Rectal smooth muscle tissue (tissue), 1 donor: ENCODE results near the gene KLK4.

Experiments
- H3K27ac ChIP-seq: one replicate; pipeline ENCODE4 v1.7.0; 2013; ENCODE audit warnings: low read depth, low read length, inconsistent platforms
- H3K27me3 ChIP-seq: one replicate; pipeline ENCODE4 v1.7.0; 2013; ENCODE audit warnings: low read length; ENCODE audit not compliant: control insufficient read depth, insufficient read depth
- H3K36me3 ChIP-seq: one replicate; pipeline ENCODE4 v1.7.0; 2013; ENCODE audit warnings: low read length; ENCODE audit not compliant: control insufficient read depth, insufficient read depth
- H3K4me1 ChIP-seq: one replicate; pipeline ENCODE4 v1.7.0; 2013; ENCODE audit warnings: low read length; ENCODE audit not compliant: control insufficient read depth, insufficient read depth
- H3K4me3 ChIP-seq: one replicate; pipeline ENCODE4 v1.7.0; 2013; ENCODE audit warnings: low read length
- H3K9ac ChIP-seq: one replicate; pipeline ENCODE4 v1.7.0; 2013; ENCODE audit warnings: low read length

The KLK4 gene

DNA sequence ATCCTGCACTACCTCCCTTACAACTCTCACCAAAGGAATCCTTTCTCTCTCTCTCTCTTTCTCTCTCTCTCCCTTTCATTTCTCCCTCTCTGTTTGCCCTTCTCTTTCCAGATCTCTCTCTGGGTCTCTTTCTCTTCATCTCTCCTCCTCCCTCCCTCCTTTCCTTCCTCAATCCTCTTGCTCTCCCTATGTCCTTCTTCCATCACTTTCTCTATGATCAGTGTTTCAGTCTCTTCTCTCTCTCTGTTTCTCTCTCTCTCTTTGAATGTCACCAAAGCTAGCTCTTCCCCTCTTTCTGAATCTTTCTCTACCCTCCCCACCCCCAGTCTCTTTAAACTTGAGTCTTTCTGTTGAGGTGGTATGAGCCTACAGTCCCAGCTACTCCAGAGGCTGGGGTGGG lies 19.8 kb upstream of the KLK4 start:
- peaks cover 8% of the 10 kb centered on the region for H3K27me3 ChIP-seq
- H3K4me3 ChIP-seq: no peak overlapping the region
- H3K4me1 ChIP-seq: no peaks in the 10 kb centered on the region
- no peaks in the 10 kb centered on the region for H3K36me3 ChIP-seq
- no peak overlapping the region for H3K27ac ChIP-seq
- H3K9ac ChIP-seq: no peak overlapping the region

DNA sequence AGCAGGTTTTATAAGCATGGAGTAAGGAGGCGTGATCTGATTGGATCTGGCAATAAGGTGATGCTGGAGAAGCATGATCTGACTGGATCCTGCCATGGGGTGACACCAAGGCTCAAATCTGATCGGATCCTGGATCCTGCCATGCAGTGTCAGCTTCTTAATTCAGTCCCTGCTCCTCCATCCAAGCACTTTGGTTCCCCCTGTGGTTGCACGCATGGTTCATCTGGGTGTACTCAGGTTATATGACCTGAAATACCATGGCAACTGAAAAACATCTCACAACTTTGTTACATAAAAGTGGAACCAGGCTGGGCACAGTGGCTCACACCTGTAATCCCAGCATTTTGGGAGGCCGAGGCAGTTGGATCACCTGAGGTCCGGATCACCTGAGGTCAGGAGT lies 17.6 kb upstream of the KLK4 start:
- no peak overlapping the region for H3K9ac ChIP-seq
- no peak overlapping the region for H3K27ac ChIP-seq
- H3K36me3 ChIP-seq: no peaks in the 10 kb centered on the region
- H3K4me1 ChIP-seq: no peaks in the 10 kb centered on the region
- peaks cover 8% of the 10 kb centered on the region for H3K27me3 ChIP-seq
- no peak overlapping the region for H3K4me3 ChIP-seq

DNA sequence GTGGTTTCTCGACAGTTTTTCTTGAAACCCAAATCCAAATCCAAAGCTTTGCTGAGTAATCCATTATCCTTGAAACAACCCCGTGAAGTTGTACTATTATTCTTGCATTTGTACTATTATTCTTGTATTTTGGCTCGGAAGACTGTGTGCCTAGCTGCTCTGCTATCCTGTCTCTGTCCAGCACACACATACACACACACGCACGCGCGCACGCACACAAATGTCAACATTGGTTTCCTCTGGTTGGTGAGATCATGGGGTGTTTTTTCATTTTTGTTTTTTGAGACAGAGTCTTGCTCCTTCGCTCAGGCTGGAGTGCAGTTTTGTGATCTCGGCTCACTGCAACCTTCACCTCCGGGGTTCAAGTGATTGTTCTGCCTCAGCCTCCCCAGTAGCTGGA lies 14.9 kb upstream of the KLK4 start:
- Histone ChIP-seq H3K9ac (no peak overlapping the region), H3K4me3 (no peak overlapping the region), H3K36me3 (no peaks in the 10 kb centered on the region), H3K27ac (no peak overlapping the region), H3K4me1 (no peaks in the 10 kb centered on the region), H3K27me3 (peaks cover 8% of the 10 kb centered on the region)

DNA sequence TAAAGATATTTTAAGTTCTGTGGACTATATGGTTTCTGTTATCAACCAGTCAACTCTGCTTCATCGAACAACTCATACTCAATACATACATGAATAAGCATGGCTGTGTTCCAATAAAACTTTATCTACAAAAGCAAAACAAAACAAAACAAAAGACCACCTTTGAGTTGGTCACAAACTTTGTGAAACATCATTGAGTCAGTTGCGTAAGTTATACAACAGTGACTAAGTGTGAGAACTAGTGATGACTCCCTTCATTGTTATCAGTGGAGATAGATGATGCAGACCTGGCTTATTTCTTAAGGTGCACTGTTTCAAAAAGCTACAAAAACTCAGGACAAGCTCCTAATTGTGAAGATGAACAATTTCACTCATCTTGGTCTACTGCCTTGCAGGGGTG lies 14.5 kb upstream of the KLK4 start:
- no peak overlapping the region for H3K27ac ChIP-seq
- H3K36me3 ChIP-seq: no peaks in the 10 kb centered on the region
- H3K9ac ChIP-seq: no peak overlapping the region
- H3K4me1 ChIP-seq: no peaks in the 10 kb centered on the region
- H3K27me3 ChIP-seq: peaks cover 8% of the 10 kb centered on the region
- H3K4me3 ChIP-seq: no peak overlapping the region

DNA sequence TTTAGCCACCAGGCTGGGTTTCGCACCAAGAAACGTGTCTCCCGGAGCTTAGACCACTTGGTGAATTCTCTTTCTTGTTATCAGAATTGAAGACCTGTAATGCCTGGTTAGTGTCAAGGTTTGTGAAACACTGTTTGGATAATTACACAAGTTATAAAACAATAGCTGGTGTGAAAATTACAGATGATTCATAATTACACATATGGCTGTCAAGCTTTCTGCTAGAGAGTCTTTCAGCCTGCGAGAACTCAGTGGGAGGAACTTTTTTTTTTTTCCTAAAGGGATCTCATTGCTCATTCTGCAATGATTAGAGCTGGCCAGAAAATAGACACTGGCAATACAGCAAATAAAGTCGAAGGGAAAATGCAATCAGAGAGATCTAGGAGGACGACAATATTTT lies 13.4 kb upstream of the KLK4 start:
- Histone ChIP-seq H3K4me1 (no peaks in the 10 kb centered on the region), H3K27ac (no peak overlapping the region), H3K27me3 (peaks cover 8% of the 10 kb centered on the region), H3K9ac (no peak overlapping the region), H3K36me3 (no peaks in the 10 kb centered on the region), H3K4me3 (no peak overlapping the region)

DNA sequence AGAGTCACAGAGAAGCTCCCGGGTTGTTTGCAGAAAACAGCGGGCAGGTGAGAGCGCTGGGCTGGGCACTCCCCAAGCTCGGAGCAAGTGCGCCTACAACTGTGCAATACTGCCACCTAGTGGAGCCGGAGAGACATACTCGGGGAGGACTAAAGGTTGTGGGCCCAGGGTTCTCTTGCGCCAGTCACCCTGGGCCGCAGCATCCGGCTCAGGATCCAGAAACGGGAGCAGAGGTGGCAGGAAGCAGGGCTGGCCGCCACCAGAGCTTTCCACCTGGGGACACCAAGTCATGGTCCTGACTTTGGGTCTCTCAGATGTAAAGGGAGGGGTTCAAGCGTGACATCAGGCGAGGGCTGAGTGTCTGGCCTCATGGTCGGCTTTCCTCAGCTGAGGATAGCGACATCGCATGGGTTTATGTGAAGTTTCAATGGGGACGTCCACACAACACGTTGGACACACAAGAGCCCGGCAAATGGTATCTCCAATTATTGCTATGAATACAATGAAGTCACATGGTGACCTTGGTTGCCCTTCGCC lies 11.2 kb upstream of the KLK4 start:
- Histone ChIP-seq H3K4me1 (no peaks in the 10 kb centered on the region), H3K27me3 (no peaks in the 10 kb centered on the region), H3K4me3 (no peak overlapping the region), H3K9ac (no peak overlapping the region), H3K36me3 (no peaks in the 10 kb centered on the region), H3K27ac (no peak overlapping the region)

DNA sequence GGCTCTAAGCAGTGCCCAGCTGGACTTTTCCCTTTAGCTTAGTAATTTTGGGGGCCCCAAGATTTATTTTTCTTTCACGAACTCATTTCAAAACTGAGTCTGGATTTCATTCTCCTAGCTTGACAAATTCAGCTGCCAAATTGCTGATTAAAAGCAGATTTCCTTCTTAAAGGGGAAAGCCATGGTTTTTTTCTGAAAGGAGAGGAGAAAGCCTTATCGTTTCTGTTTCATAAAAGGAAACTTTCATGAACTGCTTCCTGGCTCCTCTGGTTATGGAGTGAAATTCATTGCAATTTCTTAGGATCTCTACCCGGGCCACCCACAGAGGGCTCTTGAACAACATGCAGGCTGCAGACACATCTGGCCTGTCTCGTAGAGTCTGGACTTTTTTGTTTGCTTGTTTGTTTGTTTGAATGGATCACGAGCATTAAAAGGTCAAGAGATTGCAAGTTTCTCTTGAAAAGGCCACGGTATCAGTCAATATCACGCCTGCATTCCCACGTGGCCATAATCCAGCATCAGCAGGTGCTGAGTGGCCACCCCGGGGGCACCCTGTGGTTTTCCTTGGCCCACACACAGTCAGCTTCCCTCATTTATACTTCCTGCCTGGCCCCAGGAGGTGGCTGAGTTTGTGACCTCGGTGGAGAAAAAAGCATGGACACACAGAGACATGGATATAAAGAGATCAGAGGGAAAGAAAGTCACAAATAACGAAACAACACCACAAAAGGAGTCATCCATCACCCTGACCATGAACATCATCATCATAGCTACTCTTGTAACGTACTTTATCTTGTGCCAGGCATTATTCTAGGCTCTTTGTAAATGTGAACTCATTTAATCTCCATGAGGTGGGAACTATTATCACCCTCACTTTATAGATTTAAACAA lies 10.5 kb upstream of the KLK4 start:
- H3K27me3 ChIP-seq: no peaks in the 10 kb centered on the region
- H3K4me1 ChIP-seq: no peaks in the 10 kb centered on the region
- no peak overlapping the region for H3K27ac ChIP-seq
- no peaks in the 10 kb centered on the region for H3K36me3 ChIP-seq
- no peak overlapping the region for H3K9ac ChIP-seq
- no peak overlapping the region for H3K4me3 ChIP-seq

DNA sequence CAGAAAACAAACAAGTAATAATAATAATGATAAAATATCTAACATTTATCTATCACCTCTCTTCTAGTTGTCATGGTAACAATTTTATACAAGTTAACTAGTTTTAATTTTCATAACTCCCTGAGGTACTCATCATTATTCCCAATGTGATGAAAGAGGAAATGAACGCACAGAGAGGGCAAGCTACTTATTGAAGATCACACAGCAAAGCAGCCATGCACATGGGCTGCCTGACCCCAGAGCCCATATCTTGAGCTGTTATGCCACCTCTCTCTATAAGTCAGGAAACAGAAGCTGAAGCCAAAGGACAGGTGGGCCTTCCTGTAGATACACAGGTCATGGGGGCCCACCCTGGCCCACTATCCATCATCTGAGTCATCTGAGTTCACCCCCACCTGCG lies 4.9 kb upstream of the KLK4 start:
- Histone ChIP-seq H3K36me3 (no peaks in the 10 kb centered on the region), H3K9ac (no peak overlapping the region), H3K27me3 (peaks cover 8% of the 10 kb centered on the region), H3K4me3 (no peak overlapping the region), H3K27ac (no peak overlapping the region), H3K4me1 (no peaks in the 10 kb centered on the region)

DNA sequence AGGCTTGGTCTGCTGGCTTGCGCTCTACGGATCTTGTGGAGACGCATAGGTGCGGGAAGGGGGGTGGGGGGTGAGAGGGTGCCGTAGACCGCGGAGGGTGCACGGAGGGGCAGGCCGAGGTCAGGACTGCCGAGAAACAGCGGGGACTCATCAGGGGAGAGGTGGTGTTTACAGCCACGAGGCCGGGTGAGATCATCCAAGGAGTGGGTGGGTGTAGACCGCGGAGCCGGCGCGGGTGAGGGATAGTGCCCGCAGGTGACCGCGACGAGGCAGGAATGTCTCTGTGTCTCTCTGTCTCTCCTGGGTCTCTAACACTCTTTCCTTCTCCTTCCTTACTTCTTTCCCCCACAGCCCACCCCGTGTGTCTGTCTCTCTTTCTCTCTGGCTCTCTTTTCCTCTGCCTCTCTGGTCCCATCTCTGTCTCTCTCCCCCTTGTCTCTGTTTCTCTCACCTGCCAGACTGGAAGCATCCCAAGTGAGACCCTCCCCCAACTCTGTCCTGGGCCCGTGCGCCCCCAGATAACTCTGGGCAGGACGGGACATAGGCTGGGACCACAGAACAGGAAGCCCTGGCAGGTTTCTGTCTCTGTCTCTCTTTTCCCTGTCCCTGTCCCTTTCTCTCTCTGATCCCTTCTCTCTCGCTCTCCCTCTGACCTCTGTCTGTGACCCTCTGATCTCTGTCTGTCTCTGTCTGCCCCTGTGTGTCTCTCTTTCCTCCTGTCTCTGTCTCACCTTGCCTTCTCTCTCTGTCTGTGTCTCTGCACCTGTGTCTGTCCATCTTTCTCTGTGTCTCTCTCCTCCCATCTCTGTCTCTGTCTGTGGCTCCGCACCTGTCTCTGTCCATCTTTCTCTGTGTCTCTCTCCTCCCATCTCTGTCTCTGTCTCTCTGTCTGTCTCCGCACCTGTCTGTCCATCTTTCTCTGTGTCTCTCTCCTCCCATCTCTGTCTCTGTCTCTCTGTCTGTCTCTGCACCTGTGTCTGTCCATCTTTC lies 1.8 kb upstream of the KLK4 start:
- Histone ChIP-seq H3K27ac (no peak overlapping the region), H3K4me3 (no peak overlapping the region), H3K9ac (no peak overlapping the region), H3K36me3 (no peaks in the 10 kb centered on the region), H3K4me1 (no peaks in the 10 kb centered on the region), H3K27me3 (peaks cover 25% of the 10 kb centered on the region)

DNA sequence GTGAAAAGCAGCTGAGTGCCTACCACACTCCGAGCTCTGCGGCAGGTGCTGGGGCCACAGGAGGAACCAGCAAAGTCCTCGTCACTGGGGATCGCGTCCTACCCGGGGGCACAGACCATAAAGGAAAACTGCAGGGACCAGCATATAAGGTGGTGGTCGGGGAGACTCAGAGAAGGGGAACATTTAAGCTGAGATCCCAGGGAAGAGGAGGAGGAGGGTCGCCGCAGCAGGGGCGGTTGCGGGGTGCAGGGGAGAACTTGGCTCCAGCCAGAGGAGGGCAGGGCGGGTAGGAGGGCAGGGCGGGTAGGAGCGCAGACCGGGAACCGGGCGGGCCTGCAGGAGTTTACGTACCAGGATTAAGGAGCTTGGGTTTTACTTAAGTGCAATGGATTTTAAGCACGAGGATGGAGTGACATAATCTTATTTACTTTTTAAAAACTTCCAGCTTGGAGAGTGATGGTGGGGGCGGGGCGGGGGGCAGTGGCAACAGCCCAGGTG lies 956 bp upstream of the KLK4 start:
- H3K36me3 ChIP-seq: no peaks in the 10 kb centered on the region
- H3K9ac ChIP-seq: no peak overlapping the region
- no peak overlapping the region for H3K4me3 ChIP-seq
- no peak overlapping the region for H3K27ac ChIP-seq
- no peaks in the 10 kb centered on the region for H3K4me1 ChIP-seq
- H3K27me3 ChIP-seq: peaks cover 25% of the 10 kb centered on the region

DNA sequence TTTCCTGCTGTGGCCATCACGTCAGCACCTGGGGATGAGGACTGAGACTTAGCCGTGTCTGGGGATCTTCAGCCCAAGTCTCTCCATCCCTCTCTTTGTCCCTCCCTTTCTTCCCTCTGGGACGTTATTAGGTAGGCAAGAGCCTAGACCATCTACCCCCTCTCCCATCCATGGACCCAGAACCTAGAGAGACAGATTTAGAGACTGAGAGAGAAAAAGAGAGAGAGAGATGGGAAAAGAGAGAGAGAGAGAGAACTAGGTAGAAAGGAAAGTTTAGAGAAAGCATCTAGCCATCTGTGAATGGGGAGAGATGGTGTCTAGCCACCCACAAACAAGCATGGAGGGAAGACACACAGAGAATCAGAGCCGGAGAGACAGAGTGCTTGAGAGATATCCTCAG lies 473 bp downstream of the KLK4 start:
- Histone ChIP-seq H3K36me3 (no peaks in the 10 kb centered on the region), H3K27me3 (peaks cover 25% of the 10 kb centered on the region), H3K9ac (no peak overlapping the region), H3K27ac (no peak overlapping the region), H3K4me3 (no peak overlapping the region), H3K4me1 (no peaks in the 10 kb centered on the region)
